Duodenal mucosa (tissue), 2 donors: Measurements from ENCODE around the gene NTN5.
A peak's percentile ranks its signal among the peaks of the same experiment; 100 is the strongest.
"Not testable (repeated sequence)": the region's sequence is repeated elsewhere in the genome, so short reads cannot be mapped to it uniquely, and the experiment has no call there.

Experiments
- H3K27ac ChIP-seq: one replicate; pipeline ENCODE4 v1.7.0; 2013; ENCODE audit warnings: low read depth, low read length
- H3K27me3 ChIP-seq, 2 donors: one replicate each; pipeline ENCODE4 v1.7.0; 2013; ENCODE audit warnings: low read length in 2 of 2, control low read depth in 1 of 2; ENCODE audit not compliant: insufficient read depth in 2 of 2, control insufficient read depth in 1 of 2
- H3K36me3 ChIP-seq, 2 donors: one replicate each; pipeline ENCODE4 v1.7.0; 2013; ENCODE audit warnings: low read length in 2 of 2, control low read depth in 1 of 2; ENCODE audit not compliant: insufficient read depth in 2 of 2, control insufficient read depth in 1 of 2
- H3K4me1 ChIP-seq, 2 donors: one replicate each; pipeline ENCODE4 v1.7.0; 2013; ENCODE audit warnings: low read length in 2 of 2, control low read depth in 1 of 2; ENCODE audit not compliant: insufficient read depth in 2 of 2, control insufficient read depth in 1 of 2
- H3K4me3 ChIP-seq, 2 donors: one replicate each; pipeline ENCODE4 v1.7.0; 2013; ENCODE audit warnings: low read length in 2 of 2, low read depth in 1 of 2
- H3K9ac ChIP-seq, 2 donors: one replicate each; pipeline ENCODE4 v1.7.0; 2013; ENCODE audit warnings: low read length in 2 of 2, low read depth in 1 of 2
- H3K9me3 ChIP-seq, 2 donors: one replicate each; pipeline ENCODE4 v1.7.0; 2013; ENCODE audit warnings: low read length in 2 of 2, control low read depth in 1 of 2; ENCODE audit not compliant: control insufficient read depth in 1 of 2

NTN5 gene

DNA sequence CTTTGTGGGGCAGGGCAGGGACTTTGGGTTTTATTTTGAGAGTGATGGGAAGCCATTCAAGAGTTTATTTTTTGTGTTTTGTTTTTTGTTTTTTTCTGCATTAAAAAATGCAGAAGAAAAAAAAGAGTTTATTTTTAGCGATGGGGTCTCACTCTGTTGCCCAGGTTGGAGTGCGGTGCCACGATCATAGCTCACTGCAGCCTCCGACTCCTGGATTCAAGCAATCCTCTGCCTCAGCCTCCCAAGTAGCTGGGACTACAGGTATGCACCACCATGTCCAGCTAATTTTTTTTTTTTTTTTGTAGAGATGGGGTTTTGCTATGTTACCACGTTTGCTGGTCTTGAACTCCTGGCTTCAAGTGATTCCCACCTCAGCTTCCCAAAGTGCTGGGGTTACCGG, 14.3 kb downstream of the NTN5 start:
- Histone ChIP-seq H3K9ac (no peak overlapping the region), H3K9me3 (no peaks in the 10 kb centered on the region), H3K4me1 (peaks cover 3 to 9% of the 10 kb centered on the region in 2 donors), H3K4me3 (no peak overlapping the region), H3K27me3 (no peaks in the 10 kb centered on the region), H3K36me3 (no peaks in the 10 kb centered on the region), H3K27ac (no peak overlapping the region)

DNA sequence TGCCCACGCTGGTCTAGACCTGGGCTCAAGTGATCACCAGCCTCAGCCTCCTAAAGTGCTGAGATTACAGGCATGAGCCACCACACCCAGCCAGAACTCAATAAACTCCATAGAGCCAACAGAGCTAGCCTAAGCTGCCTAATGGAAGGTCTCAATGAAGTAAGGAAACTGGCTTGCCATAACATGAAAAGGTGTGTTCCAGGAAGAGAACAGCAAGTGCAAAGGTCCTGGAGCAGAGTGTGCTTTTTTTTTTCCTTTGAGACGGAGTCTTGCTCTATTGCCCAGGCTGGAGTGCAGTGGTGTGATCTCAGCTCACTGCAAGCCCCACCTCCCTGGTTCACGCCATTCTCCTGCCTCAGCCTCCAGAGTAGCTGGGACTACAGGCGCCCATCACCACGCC, 15.0 kb downstream of the NTN5 start:
- H3K9ac ChIP-seq, H3K4me3 ChIP-seq, H3K27ac ChIP-seq, H3K9me3 ChIP-seq, H3K27me3 ChIP-seq, H3K36me3 ChIP-seq, H3K4me1 ChIP-seq: not testable (repeated sequence)

DNA sequence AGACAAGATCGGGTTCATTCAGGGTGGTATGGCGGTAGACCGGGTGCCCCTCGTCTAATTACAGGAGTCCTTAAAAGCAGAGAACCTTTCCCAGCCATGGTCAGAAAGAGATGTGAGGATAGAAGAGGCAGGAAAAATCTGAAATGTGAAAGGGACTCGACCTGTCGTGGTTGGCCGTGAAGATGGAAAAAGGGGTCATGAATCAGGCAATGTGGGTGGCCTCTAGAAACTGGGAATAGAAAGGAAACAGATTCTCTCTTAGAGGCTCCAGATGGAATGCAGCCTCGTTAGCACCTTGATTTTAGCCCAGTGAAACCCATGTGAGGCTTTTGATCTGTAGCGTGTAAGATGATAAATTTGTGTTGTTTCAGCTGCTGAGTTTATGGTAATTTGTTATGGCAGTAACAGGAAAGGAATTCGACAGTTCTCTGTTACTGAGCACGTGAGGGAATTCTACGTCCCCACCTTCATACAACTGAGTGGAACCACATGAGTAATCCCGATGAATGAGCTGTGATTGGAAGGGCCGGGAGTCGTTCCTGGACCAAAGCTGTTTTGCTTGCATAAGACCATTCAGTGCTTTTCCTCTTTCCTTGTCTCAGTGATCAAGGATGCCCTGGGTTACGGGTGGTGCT, 15.9 kb downstream of the NTN5 start:
- Histone ChIP-seq H3K27ac (no peak overlapping the region), H3K4me3 (no peak overlapping the region), H3K36me3 (no peaks in the 10 kb centered on the region), H3K27me3 (no peaks in the 10 kb centered on the region), H3K4me1 (peaks cover 3 to 9% of the 10 kb centered on the region in 2 donors), H3K9ac (no peak overlapping the region), H3K9me3 (no peaks in the 10 kb centered on the region)

DNA sequence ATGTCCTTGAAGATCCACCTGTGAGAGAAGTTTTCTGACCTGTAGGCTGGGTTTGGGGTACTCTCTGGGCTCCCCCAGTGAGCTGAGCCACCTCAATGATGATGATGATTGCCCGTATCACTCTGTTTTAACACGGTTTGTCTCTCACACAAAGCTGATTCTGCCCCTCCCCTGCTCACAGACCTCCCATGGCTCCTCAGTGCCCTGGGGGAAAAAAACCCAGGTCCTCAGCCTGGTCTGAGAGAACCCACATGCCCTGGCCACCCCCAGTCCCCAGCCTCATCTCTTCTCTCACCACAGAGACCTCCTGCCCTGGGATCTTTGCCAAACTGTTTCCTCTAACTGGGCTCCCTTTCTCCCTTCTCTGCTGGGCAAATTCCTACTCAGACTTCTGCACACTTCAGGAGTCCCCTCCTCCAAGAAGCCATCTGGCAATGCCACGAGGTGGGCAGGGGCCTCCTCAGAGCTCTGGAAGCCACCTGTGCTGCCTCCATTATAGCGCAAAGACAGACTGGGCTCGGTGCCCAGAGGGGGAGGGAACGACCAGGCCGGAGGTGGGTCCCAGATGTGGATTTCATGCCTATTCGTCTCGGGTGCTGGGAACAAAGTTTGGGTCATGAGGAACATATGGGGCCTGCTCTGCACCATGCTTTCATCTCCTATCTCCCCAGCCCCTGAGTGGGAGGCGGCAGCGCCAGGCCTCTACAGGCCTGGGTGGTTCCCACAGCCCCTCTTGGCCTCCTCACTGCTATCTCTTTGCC, 18.3 kb downstream of the NTN5 start:
- no peaks in the 10 kb centered on the region for H3K9me3 ChIP-seq
- H3K4me1 ChIP-seq = no peaks in the 10 kb centered on the region
- H3K27me3 ChIP-seq = no peaks in the 10 kb centered on the region
- no peaks in the 10 kb centered on the region for H3K36me3 ChIP-seq
- H3K27ac ChIP-seq = no peak overlapping the region
- no peak overlapping the region for H3K9ac ChIP-seq
- H3K4me3 ChIP-seq = no peak overlapping the region

DNA sequence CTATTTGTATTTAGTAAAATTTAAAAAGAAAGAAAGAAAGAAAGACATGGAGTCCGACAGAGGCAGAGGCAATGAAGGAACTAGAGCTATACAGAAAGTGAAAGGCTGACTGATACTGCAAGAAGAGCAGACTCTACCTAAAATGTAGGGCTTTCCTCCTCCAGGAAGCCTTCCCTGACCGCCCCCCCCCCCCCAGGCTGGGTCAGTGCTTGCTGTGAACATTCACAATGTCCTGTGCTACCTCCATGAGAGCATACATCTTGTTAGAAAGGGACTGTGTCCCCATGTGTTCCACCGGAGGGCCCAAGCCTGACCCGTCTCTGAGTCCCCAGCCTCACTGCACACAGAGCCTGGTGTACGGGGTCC, 21.2 kb downstream of the NTN5 start:
- Histone ChIP-seq H3K9ac (no peak overlapping the region), H3K4me3 (no peak overlapping the region), H3K36me3 (no peaks in the 10 kb centered on the region), H3K27me3 (no peaks in the 10 kb centered on the region), H3K4me1 (no peaks in the 10 kb centered on the region), H3K9me3 (no peaks in the 10 kb centered on the region), H3K27ac (no peak overlapping the region)

DNA sequence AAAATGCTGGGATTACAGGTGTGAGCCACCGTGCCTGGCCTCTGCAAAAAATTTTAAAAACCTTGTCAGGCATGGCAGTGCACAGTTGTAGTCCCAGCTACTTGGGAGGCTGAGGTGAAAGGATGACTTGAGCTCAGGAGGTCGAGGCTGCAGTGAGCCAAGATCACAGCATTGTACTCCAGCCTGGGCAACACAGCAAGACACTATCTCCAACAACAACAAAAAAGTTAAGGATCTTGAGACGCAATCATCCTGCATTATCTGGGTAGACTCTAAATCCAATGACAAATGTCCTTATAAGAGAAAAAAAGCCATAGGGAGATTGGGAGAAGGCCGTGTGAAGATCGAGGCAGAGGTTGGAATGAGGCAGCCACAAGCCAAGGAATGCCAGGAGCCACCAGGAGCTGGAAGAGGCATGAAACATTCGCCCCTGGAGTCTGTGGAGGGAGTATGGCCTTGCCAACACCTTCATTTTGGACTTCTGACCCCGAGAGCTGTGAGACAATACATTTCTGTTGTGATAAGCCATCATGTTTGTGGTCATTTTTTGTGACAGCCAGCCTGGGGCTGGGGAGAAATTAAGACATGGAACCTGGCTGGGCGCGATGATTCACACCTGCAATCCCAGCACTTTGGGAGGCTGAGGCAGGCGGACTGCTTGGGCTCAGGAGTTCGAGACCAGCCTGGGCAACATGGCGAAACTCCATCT, 21.7 kb downstream of the NTN5 start:
- Histone ChIP-seq H3K36me3 (no peaks in the 10 kb centered on the region), H3K9me3 (no peaks in the 10 kb centered on the region), H3K4me1 (peaks cover under 1% of the 10 kb centered on the region in 2 donors), H3K27me3 (no peaks in the 10 kb centered on the region), H3K9ac (no peak overlapping the region), H3K27ac (no peak overlapping the region), H3K4me3 (no peak overlapping the region)

DNA sequence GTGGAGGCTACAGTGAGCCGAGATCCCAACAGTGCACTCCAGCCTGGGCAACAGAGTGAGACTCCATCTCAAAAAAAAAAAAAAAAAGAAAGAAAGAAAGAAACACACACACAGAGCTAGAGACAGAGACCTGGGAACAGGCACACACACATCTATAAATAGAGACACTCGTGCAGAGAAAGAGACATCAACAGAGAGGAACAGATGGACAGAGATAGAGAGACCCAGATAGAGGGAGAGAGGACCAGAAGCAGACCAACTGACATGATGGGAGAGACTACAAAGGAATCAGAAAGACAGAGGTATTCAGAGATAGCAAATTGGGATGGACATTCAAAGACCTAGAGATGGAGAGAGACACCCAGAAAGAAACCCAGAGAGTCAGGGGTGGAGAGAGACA, 24.7 kb downstream of the NTN5 start:
- Histone ChIP-seq H3K9me3 (no peaks in the 10 kb centered on the region), H3K4me3 (no peak overlapping the region), H3K36me3 (no peaks in the 10 kb centered on the region), H3K27me3 (no peaks in the 10 kb centered on the region), H3K27ac (no peak overlapping the region), H3K9ac (no peak overlapping the region), H3K4me1 (peaks cover 17 to 18% of the 10 kb centered on the region in 2 donors)

DNA sequence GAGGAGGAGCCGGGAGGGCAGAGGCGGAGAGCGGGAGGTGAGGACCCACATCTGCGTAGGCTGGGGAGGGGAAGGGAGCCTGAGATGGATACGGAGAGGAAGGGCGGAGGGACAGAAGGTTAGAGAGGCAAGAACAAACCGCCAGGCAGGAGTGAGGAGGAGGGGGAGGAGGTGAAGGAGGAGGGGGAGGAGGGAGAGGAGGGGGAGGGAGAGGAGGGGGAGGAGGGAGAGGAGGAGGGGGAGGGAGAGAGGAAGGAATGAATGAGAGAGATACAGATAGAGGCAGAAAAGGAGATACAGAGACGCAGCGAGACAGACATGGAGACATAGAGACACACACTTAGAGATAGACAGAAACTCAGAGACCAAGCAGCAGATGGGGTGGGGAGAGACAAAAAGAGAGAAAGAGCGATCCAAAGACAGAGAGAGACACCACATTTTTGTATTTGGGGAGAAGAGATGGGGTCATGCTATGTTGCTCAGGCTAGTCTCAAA, 26.0 kb downstream of the NTN5 start:
- H3K9ac ChIP-seq = no peak overlapping the region
- peak overlapping the region in 1 of 2 donors; percentile 74 for H3K4me3 ChIP-seq
- no peaks in the 10 kb centered on the region for H3K36me3 ChIP-seq
- no peak overlapping the region for H3K27ac ChIP-seq
- no peaks in the 10 kb centered on the region for H3K9me3 ChIP-seq
- peaks cover 17 to 18% of the 10 kb centered on the region in 2 donors for H3K4me1 ChIP-seq
- H3K27me3 ChIP-seq = no peaks in the 10 kb centered on the region

DNA sequence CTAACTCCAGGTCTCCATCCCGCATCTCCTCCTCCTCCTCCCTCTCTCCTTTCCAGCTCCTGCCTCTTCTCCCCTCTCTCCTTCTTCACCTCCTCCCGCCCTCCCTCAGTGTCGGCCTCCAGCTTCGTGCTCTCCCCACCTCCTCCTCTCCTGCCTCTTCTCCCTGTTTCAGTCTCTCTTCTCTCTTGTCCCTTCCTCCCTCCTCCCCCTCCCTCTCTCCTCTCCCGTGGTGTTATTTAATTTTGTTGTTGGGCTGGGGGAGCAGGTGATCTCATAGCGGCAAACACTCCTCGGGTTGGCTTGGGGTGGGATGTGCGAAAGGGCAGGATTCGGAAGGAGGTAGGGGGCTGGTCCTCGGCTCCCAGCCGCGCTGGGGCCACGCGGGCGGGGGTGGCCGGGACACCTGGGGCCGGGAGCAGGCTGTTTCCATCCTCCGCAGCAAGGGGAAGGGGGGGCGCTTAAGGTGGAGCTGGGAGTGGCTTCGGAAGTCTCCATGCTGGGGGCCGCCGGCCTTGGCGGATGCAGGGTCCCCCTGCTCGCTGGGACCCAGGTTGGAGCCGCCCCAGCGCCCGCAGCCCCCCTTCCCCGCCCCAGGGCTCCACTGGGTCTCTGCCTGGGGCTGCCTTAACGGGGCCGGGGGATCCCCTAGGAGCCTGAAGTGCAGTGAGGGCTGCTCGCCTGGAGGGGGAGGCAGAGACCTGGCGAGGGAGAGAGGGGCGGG, 26.7 kb downstream of the NTN5 start, which contains the start of gene CA11:
Gene CA11, minus strand, starts transcription at position 187 of the 721 bp plus-strand sequence. CDS start 555 bp downstream, outside the sequence.
- Histone ChIP-seq H3K9me3 (no peaks in the 10 kb centered on the region), H3K4me3 (peak within 1 kb of the TSS; percentile 67 to 74), H3K27ac (peak within 1 kb of the TSS; percentile 62), H3K4me1 (peaks cover 18 to 19% of the 10 kb centered on the region in 2 donors), H3K27me3 (no peaks in the 10 kb centered on the region), H3K9ac (peak within 1 kb of the TSS; percentile 48 to 56), H3K36me3 (no peaks in the 10 kb centered on the region)
